Measurements from ENCODE around the gene CREBRF. TPM values are rescaled to one million over a fixed set of nuclear protein-coding genes. Genes with fewer than 3 reads are reported as not detected.

CREBRF gene
- total and polyA plus RNA-seq, 2 donors (not counting 3 experiments of a cell fraction or from before 2014, with no cell fraction given) = 2.7 to 8.8 TPM

DNA sequence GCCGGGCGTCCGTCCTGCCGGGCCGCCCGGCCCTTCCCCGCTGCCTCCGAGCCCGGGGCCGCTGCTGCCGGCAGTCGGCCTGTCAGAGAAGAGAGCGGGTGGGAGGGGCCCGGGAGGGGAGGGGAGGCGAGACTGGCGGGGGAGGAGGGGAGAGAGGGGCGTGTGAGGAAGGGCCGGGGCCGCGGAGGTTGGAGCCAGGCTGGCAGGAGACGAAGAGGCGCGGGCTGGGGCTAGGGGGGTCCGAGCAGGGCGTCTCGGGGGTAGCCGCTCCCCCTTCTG lies 570 bp downstream of the CREBRF start:
- H3K79me2 ChIP-seq (ENCODE audit: control insufficient read depth, insufficient read depth, low read length) = no peaks in the 10 kb centered on the region
- H3K9me1 ChIP-seq (replicated peaks; ENCODE audit: control insufficient read depth, extremely low read depth, insufficient read depth, low read length) = no peaks in the 10 kb centered on the region
- no peaks in the 10 kb centered on the region for H3K27me3 ChIP-seq (ENCODE audit: control insufficient read depth in 2 of 2, insufficient read depth in 2 of 2, low read length in 2 of 2)
- H4K20me1 ChIP-seq (replicated peaks; ENCODE audit: control insufficient read depth, extremely low read depth, insufficient read depth, low read length) = no peaks in the 10 kb centered on the region
- TF ChIP-seq JUN (IDR thresholded peaks at IDR 0.05; ENCODE audit: borderline replicate concordance, insufficient read depth, insufficient read length, low read depth) (no peak), EZH2 (IDR thresholded peaks at IDR 0.05; ENCODE audit: borderline replicate concordance, low read depth, low read length, severe bottlenecking) (no peak), POLR2AphosphoS5 (IDR thresholded peaks at IDR 0.05; ENCODE audit: insufficient read depth, low read depth, low read length) (no peak)
- dilution Hi-C loops (cut with MboI; ENCODE audit: extremely low pct_ligation_motif_present, low sequenced_read_pairs) = no loop called here
- intact Hi-C loops (cut with micrococcal nuclease) = loop anchor here (1.0 to 5.0 kb wide), 11 partner anchors 28 to 861 kb away; partner anchors contain the start of genes BNIP1 and RPL26L1
- H3K4me1 ChIP-seq (ENCODE audit: control insufficient read depth, extremely low read depth, insufficient read depth, low read length) = peaks cover 18% of the 10 kb centered on the region
- BruUV-seq (replicated peaks) = no TSS peak
- ChIA-PET POLR2A (interaction anchor here (1.1 to 1.5 kb wide), 2 partner anchors 40 to 73 kb away, joined by 3 to 4 read pairs; partner anchors contain the start of gene ATP6V0E1), CTCF (interaction anchor here (0.6 to 2.1 kb wide), 13 partner anchors 21 to 350 kb away, joined by 3 to 27 read pairs (median 4); partner anchors contain the start of genes ATP6V0E1 and BNIP1)
- H3K36me3 ChIP-seq (ENCODE audit: control insufficient read depth in 2 of 2, extremely low read depth in 1 of 2, insufficient read depth in 2 of 2, low read length in 2 of 2) = no peaks in the 10 kb centered on the region
- FAIRE-seq (no peak), DNase-seq (ENCODE audit: low read depth, low spot score) (no peak)
- peak overlapping the region; percentile 77 for H2AFZ ChIP-seq (ENCODE audit: low read depth, low read length)
- peak overlapping the region; percentile 83 to 89 (median 86) for H3K4me3 ChIP-seq (replicated peaks in 1 of 3; ENCODE audit: insufficient read depth in 1 of 3, low read depth in 1 of 3, low read length in 3 of 3)
- peak overlapping the region; percentile 68 for H3K27ac ChIP-seq (ENCODE audit: insufficient read depth, low read depth, low read length)
- no peaks in the 10 kb centered on the region for H3K9me3 ChIP-seq (replicated peaks; ENCODE audit: control insufficient read depth, insufficient read depth, low read length)
- peak overlapping the region; percentile 80 for H3K9ac ChIP-seq (replicated peaks; ENCODE audit: extremely low read depth, insufficient read depth, low read length)
- H3K4me2 ChIP-seq (ENCODE audit: insufficient read depth, low read length) = peak overlapping the region; percentile 60

- Histone ChIP-seq H4K20me1 (replicated peaks; ENCODE audit: control insufficient read depth, extremely low read depth, insufficient read depth, low read length) (no peaks in the 10 kb centered on the region), H3K27me3 (ENCODE audit: control insufficient read depth in 2 of 2, insufficient read depth in 2 of 2, low read length in 2 of 2) (no peaks in the 10 kb centered on the region), H3K9me3 (replicated peaks; ENCODE audit: control insufficient read depth, insufficient read depth, low read length) (no peaks in the 10 kb centered on the region), H2AFZ (ENCODE audit: low read depth, low read length) (peak overlapping the region; percentile 88), H3K27ac (ENCODE audit: insufficient read depth, low read depth, low read length) (peak overlapping the region; percentile 86), H3K79me2 (ENCODE audit: control insufficient read depth, insufficient read depth, low read length) (no peaks in the 10 kb centered on the region), H3K4me3 (replicated peaks in 1 of 3; ENCODE audit: insufficient read depth in 1 of 3, low read depth in 1 of 3, low read length in 3 of 3) (peak overlapping the region; percentile 83 to 89 (median 86)), H3K4me1 (ENCODE audit: control insufficient read depth, extremely low read depth, insufficient read depth, low read length) (peaks cover 13% of the 10 kb centered on the region), H3K36me3 (ENCODE audit: control insufficient read depth in 2 of 2, extremely low read depth in 1 of 2, insufficient read depth in 2 of 2, low read length in 2 of 2) (no peaks in the 10 kb centered on the region), H3K4me2 (ENCODE audit: insufficient read depth, low read length) (peak overlapping the region; percentile 87), H3K9ac (replicated peaks; ENCODE audit: extremely low read depth, insufficient read depth, low read length) (peak overlapping the region; percentile 91), H3K9me1 (replicated peaks; ENCODE audit: control insufficient read depth, extremely low read depth, insufficient read depth, low read length) (no peaks in the 10 kb centered on the region)
- BruUV-seq (replicated peaks) = TSS peak; percentile 61
- ChIA-PET CTCF (interaction anchor here (0.6 to 2.1 kb wide), 13 partner anchors 22 to 350 kb away, joined by 3 to 27 read pairs (median 4); partner anchors contain the start of genes ATP6V0E1 and BNIP1), POLR2A (interaction anchor here (0.7 to 1.5 kb wide), 3 partner anchors 41 to 84 kb away, joined by 3 to 5 read pairs (median 4); partner anchors contain the start of gene ATP6V0E1)
- dilution Hi-C loops (cut with MboI; ENCODE audit: extremely low pct_ligation_motif_present, low sequenced_read_pairs) (no loop called here), intact Hi-C loops (cut with micrococcal nuclease) (loop anchor here (1.0 to 5.0 kb wide), 9 partner anchors 28 to 860 kb away; partner anchors contain the start of gene BNIP1)
- peak; percentile 37 for TF ChIP-seq POLR2A (IDR thresholded peaks at IDR 0.05; ENCODE audit: low read depth, low read length)
- TF ChIP-seq GATA2 (IDR thresholded peaks at IDR 0.05; ENCODE audit: insufficient read depth, insufficient read length, low read depth, low read length) = no peak
- TF ChIP-seq, protein P1, sequence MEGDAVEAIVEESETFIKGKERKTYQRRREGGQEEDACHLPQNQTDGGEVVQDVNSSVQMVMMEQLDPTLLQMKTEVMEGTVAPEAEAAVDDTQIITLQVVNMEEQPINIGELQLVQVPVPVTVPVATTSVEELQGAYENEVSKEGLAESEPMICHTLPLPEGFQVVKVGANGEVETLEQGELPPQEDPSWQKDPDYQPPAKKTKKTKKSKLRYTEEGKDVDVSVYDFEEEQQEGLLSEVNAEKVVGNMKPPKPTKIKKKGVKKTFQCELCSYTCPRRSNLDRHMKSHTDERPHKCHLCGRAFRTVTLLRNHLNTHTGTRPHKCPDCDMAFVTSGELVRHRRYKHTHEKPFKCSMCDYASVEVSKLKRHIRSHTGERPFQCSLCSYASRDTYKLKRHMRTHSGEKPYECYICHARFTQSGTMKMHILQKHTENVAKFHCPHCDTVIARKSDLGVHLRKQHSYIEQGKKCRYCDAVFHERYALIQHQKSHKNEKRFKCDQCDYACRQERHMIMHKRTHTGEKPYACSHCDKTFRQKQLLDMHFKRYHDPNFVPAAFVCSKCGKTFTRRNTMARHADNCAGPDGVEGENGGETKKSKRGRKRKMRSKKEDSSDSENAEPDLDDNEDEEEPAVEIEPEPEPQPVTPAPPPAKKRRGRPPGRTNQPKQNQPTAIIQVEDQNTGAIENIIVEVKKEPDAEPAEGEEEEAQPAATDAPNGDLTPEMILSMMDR (IDR thresholded peaks at IDR 0.05; ENCODE audit: extremely low read depth in 1 of 2, insufficient read depth in 1 of 2, low read depth in 1 of 2, low read length in 2 of 2) = peak in 1 of 2 donors; percentile 28
- DNase-seq (ENCODE audit: low read depth, low spot score) (peak; percentile 99), FAIRE-seq (peak; percentile 91)
Observed at GRCh38 chr5:173057062-173057924, 1.1 kb downstream of the CREBRF start.
